ENCODE data around the gene REELD1.

REELD1 gene

DNA sequence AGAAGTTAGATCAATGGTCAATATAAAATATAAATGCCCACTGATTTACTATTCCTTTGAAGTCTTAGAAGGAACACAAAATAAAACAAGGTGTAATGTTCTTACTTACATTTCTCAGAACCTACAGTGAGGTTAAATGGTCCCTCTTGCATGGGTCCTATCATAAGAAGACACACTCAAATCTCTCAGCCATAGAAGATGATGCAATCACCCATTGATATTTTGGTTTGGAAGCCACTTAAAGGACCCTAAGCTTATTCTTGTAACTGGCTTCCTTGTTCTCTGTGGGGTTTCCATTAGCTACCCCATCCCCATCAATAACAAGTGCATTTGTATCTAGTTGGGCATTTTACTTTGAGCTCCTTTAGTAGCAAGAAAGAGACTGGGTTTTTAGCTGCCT is 15.1 kb downstream of the REELD1 start:
- no peak for DNase-seq

DNA sequence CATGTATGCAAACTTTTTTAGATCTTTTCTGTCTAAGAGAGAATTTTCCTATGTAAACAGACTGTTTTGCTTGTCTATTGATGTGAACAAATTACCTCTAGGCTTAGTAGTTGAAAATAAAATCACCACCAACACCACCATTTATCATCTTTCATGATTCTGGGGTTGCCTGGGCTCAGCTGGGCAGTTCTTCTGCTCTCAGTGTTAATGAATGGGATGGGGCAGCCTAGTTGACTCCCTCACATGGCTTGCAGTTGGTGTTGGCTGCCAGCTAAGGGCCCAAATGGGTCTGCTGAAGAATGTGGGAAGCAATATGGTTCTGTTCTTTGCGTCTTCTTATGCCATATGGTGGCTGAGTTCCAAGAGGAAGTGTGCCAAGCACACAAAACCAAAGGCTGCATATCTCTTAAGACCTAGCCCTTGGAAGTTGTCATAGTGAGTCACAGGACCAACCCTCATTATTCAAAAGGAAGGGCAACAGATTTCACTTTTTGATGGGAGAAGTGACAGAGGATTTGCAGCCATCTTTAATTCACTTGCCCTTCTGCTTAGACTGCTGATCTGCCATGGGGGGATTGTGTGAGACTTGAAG is 17.9 kb downstream of the REELD1 start:
- DNase-seq: no peak

DNA sequence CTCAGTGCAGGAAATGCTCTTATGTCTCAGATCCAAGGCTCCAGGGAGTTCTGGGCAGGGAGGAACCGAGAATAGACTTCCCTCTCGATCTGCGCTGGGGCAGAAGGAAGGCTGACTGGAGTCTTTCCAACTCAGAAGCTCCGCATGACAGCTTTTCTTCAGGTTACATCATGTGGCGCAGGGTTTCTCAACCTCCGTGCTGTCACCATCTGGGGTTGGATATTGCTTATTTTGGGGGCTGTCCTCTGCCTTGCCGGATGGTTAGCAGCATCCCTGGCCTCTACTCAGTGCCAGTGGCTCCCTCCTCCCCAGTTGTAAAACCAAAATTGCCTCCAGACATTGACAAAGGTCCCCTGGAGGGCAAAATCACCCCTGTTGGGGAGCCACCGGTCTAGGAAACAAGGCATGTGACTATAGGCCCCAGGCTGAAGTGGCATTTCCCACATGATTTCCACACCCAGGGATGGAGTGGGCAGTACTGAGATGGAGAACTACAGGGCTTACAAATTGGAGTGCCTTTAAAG is 21.4 kb downstream of the REELD1 start:
- no peak for DNase-seq

- no peak for DNase-seq
Observed at GRCh38 chr4:146236216-146236615, 21.9 kb downstream of the REELD1 start.

GRCh38 chr4:146237092-146237491 is 22.8 kb downstream of the REELD1 start:
- DNase-seq: no peak

GRCh38 chr4:146238107-146238506 is 23.8 kb downstream of the REELD1 start:
- no peak for DNase-seq

DNA sequence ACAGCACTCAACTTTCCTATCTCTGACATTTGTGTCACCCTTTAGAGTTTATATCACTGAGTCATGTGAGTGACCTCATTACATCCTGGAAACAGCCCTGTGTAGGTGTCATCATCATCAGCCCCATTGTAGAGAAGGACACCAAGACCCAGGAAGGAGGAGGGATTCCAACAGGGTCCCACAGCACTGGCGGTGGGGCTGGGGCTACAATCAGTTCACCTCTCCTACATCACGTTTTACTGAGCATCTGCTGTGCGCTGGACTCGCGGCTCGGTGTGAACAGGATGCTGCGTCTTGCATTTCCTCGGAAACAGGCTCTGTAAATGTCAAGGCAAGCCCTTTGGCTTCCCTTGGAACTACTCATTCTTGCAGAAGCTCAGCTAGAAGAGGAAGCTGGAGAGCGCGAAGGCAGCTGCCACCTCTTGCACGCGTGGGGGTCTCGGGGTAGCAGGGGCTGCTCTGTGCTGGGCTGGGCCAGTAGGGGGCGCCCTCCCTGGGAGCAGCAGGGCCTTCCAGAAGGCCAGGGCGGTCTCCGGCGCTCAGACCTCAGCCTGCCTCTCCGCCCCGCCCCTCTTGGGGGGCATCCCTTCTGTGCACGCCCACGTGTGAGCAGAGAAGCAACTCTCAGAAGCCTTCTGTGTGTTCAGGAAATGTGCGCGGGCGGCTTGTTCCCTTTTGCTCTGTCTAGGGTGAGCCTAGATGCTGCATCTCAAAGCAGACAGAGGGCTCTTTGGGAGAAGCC is 29.0 kb downstream of the REELD1 start:
- DNase-seq: no peak

DNA sequence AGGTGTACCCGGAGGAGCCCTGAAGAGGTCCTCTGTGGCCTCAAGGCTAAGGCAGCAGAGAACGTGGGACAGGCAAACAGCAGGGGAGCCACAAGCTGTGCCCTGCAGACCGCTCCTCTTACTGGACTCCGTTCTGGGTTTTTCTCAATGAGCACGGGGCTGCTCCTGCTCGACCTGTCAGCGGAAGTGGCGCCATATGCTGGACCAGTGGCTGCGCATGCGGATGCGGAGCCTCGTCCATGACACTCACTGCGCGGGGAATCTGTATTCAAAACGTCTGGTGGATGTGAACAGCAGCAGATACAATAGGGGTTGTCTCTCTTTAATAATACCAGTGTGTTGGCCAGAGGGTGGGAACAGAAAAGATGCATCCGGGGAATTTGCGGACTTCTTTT is 29.5 kb downstream of the REELD1 start:
- DNase-seq: no peak

GRCh38 chr4:146244496-146244895 is 30.2 kb downstream of the REELD1 start:
- DNase-seq: no peak

DNA sequence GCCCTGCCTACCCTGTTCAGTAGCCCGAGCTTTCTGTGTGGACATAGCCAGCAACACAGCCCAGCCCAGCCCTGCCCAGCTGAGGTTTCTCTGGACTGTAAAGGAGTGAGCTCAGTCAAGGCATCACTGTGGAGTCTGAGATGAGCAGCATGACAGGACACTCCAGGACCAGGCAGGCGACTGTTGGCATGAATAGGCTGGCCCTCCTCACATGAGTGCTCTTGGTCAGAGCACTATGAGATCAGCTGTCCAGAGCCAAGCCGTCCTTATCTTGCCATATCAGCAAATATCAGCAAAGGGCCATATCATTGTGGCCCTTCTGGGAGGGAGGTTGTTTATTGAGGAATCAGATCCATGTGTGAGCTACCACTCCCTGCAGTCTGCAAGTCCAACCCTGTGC is 30.9 kb downstream of the REELD1 start:
- DNase-seq: no peak

- DNase-seq: no peak
Observed at GRCh38 chr4:146245850-146246249, 31.5 kb downstream of the REELD1 start.

GRCh38 chr4:146246381-146246780 is 32.0 kb downstream of the REELD1 start:
- DNase-seq: no peak

GRCh38 chr4:146247356-146247755 is 33.0 kb downstream of the REELD1 start:
- DNase-seq: no peak

GRCh38 chr4:146252969-146253611 is 38.8 kb downstream of the REELD1 start:
- DNase-seq: no peak

GRCh38 chr4:146255463-146255862 is 41.1 kb downstream of the REELD1 start:
- DNase-seq: no peak

DNA sequence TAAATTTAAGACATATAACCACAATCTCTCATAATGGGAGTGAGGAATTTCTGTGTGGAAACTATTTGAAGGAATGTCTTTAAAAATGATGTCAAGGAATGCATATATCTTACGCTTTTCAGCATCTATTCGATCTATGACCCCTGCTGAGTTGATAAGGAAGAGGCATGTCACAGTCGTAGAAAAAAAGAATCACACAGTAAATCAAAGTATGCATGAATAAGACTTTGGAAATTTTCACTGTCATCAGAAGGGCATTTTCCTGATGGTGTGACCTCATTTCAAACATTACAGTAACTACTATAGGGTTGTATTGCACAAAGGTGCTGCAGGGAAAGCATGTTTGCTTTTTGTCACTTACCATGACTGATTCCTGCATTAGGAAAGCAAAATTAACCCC is 41.5 kb downstream of the REELD1 start:
- DNase-seq: no peak

DNA sequence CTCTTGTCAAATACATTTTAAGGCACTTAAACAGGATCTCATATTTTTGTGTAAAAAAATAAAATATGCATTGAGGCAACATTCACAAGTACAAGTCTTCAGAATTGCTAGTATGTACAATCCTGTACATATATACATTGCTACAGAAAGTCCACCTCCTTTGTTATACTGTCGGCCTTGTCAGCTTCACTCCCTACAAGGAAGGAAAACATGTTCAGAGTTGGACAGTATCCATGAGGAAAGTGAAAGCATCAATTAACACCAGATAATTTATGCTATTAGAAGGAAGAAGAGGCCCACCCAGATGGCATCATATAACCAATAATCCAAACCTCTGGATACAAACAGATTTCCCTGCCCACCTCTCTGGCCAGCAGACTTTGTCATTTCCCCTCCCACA is 42.0 kb downstream of the REELD1 start:
- DNase-seq: no peak

- no peak for DNase-seq
Observed at GRCh38 chr4:146257511-146257910, 43.2 kb downstream of the REELD1 start.

DNA sequence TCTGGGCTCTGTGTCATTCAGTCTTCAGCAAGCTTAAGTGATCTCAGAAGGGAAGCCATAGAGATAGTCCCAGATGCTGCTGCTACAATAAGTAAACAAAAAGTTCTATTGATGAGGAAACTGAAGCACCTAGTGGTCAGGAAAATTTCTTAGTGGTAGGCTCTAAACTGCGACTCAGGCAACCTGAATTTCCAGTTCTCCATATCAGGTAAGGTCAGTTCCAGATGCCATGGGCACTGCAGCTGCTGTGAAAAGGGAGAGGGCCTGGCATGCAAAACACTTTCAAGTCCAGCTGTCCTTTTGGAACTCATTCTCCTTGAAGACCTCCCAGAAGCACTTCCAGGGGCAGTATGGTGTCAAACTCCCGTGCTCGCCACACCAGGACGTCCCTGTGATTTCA is 46.2 kb downstream of the REELD1 start:
- no peak for DNase-seq

DNA sequence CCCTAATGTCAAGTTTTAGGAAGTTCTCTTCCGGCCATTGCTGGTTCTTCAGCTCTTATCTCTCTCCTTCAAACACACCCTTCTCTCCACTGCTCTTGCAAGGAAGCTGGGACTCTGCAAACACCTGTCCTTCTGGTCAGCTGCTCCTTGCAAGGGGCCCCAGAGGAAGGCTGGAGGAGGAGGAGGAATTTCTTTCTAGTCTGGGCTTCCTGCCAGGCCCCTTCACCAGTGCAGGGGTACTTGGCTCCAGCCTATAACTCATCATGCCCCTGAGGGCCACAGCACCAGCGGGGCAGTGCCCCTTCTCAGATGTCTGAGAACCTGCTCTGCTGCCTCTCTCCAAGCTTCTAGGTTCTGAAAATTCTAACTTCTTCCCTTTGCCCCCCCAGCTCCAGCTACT is 46.7 kb downstream of the REELD1 start:
- no peak for DNase-seq

GRCh38 chr4:146263793-146264192 is 49.5 kb downstream of the REELD1 start:
- no peak for DNase-seq

GRCh38 chr4:146265950-146266490 is 51.7 kb downstream of the REELD1 start:
- DNase-seq: no peak

- no peak for DNase-seq
Observed at GRCh38 chr4:146267826-146268225, 53.5 kb downstream of the REELD1 start.

DNA sequence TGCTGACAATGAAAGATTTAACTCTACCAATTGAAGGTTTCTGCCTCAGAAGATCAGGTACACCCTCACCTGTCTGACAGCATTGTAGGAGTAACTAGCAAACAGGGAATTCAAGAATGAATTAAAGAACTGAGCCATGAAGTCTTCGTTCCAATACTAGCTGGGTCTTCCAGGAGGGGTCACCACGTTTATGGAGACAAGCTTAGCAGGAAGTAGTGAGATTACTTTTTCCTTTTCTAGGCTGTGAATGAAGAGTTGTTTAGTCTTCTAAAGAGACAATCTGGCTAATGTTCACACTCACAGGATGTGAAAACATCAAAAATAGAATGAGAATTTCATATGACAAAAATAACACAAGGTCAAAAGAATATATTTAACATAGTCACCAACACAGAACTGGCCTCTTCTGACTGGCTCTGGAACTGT is 54.9 kb downstream of the REELD1 start:
- DNase-seq: no peak

Measured in GOT3 (cell line).